GM18909 (cell line): ENCODE data around the gene EPSTI1.
A peak's percentile ranks its signal among the peaks of the same experiment; 100 is the strongest.

Source experiments
- ATAC-seq: cut with Tn5 transposase; IDR thresholded peaks from one replicate; pipeline ENCODE4 v1.9.1; 2021; ENCODE audit warnings: mild to moderate bottlenecking; ENCODE audit not compliant: unreplicated experiment, poor library complexity

Gene EPSTI1

DNA sequence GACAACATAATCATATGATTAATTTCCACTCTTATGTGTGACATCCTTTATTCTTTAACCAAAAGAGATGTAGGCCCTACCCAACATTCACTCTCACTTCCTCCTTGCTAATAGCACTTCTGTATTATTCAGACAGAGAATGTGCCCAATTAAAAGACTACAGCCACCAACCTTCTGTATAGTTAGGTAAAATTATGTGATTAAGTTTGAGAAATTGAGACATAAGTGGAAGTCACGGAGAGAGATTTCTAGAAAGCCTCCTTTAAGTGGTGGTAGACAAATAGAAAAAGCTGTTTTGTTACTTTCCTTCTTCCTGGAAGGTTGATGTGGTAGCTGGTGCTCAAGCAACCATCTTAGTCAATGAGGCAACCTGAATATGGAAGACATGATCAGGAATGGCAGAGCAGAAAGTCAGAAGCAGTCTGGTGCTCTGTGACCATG is 14.8 kb downstream of the EPSTI1 start:
- ATAC-seq: peak; percentile 52

DNA sequence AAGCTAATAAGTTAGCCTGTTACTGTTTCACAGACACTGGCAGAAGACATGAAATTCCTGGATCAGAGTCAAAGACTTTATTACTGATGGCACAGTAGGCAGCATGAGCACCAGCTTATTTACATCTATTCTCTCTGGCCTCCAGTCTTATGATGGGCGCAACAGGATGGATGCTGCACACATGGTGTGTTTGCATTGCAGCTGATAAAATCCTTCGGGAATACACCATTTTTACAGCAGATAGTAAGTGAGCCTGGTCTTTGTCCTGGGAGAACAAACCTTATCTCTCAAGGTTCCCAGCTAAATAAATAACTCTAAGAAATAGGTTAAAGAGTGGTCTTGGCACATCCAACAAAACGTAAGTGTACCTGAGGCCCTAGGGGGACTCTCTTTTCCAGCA is 16.0 kb downstream of the EPSTI1 start:
- ATAC-seq: no peak

- ATAC-seq: no peak
Observed at GRCh38 chr13:42973581-42973980, 18.5 kb downstream of the EPSTI1 start.

GRCh38 chr13:42971691-42972347 is 20.2 kb downstream of the EPSTI1 start:
- ATAC-seq: peak; percentile 51

- ATAC-seq: peak; percentile 80
Observed at GRCh38 chr13:42970824-42971690, 21.0 kb downstream of the EPSTI1 start.

DNA sequence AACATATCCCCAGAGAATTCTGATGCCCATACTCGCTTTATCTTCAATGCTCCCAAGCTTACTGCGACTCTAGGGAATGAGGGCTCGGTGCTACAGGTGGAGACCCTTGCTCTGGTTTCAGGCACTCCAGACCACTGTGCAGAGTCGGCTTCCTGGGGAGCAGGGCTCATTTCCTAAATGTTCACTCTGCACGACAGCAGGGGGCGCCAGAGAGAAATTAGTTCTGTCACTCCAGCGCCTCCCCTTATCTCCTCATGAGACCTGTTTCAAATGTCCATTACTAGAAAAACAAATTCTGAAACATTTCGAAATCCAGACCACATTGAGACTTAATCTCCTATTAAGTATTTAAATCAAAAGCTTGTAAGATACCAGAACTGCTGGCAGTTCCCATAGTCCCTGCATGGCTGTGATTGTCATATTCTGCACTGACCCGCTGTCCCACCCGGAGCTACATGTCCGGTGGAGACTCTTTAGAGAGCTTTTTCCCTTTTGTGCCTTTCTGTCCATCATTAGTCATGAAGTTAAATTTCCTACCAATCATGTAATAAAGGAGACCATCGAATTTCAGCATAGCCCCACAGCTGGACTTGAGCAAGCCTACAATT is 22.4 kb downstream of the EPSTI1 start:
- ATAC-seq: peak; percentile 55

- no peak for ATAC-seq
Observed at GRCh38 chr13:42968906-42969305, 23.1 kb downstream of the EPSTI1 start.

DNA sequence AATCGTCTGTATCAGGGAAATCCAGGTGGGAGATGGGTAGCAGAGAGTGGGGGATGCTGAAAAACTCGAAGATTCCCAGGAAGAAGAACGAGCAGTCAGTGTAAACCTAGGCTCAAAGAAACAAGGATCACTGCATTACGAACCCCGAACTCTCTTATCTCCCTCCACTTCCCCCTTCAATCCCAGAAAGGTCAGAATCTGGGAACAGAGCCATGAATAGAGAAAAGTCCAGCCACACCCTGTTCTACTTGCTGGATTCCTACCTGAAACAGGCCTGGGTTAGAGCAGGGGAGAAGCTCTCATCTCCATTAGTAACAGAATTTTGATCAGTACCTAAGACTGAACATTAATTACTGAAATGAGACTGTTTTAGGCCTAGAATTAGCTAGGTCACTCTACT is 24.4 kb downstream of the EPSTI1 start:
- ATAC-seq: no peak

DNA sequence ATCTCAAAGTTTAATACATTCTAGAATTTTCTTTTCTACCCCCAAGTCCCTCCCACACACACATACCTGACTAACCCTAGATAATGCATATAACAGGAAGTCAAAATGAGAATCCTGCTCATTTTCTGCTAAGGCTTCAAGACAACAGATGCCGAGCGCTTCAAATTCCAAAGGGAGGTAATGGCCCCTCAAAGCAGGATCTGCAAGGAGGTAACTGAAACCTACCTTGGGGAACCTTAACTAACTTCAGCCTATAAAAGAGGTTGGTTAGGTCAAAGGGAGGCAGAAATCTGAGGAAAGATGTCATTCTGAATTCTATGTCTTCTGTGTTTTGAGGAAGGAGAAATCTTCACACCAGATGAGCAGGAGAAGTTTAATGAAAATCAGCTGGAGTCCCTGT is 26.8 kb downstream of the EPSTI1 start:
- no peak for ATAC-seq

GRCh38 chr13:42964761-42965161 is 27.3 kb downstream of the EPSTI1 start:
- no peak for ATAC-seq

DNA sequence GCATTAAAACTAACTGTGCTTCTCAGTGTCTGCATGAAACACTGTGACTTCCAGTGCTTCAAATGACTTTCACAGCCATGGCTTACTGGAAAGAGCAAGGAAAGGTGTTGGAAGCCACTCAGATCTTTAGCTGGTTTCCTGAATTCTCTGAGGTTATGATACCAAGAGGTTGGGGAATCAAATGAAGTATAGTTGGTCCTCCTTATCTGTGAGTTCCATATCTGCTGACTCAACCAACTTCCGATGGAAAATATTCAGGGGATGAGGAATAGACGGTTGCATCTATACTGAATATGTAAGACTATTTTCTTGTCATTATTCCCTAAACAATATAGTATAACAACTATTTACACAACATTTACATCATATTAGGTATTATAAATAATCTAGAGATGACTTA is 32.4 kb downstream of the EPSTI1 start:
- no peak for ATAC-seq

DNA sequence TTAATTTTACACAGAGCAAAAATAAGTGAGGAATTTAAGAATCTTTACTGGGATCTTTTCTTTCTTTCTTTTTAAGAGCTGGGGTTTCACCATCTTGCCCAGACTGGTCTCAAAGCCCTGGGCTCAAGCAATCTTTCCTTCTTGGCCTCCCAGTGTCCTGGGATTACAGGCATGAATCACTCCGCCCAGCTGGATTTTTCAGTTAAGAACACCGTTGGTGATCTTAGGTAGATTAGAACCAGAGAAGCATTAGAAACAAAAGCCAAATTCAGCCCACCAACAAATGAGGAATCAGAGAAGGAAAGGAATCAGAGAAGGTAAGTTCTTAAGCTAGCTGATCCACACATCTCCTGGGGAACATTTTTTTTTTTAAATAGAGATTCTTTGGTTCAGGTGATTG is 34.2 kb downstream of the EPSTI1 start:
- ATAC-seq: no peak

DNA sequence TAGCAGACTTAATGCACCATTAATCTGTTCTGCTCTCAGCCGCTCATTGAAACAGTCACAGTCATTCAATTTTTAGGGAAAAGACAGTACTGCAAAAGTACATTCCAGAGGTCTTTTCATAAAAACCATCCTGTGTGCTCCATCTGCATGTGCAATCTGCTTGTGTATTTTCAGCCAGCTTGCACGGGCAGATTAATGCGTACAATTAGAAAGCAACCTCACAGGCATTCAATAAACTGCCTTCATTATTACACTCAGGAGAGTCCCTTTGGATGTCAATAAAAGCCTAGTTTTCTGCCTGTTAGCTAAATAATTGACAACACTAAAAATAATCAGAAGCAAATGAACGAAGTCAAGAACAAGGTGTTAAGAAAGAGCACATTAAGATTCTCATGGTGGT is 41.9 kb downstream of the EPSTI1 start:
- no peak for ATAC-seq

GRCh38 chr13:42947925-42948324 is 44.1 kb downstream of the EPSTI1 start:
- ATAC-seq: no peak

GRCh38 chr13:42946927-42947326 is 45.1 kb downstream of the EPSTI1 start:
- no peak for ATAC-seq

DNA sequence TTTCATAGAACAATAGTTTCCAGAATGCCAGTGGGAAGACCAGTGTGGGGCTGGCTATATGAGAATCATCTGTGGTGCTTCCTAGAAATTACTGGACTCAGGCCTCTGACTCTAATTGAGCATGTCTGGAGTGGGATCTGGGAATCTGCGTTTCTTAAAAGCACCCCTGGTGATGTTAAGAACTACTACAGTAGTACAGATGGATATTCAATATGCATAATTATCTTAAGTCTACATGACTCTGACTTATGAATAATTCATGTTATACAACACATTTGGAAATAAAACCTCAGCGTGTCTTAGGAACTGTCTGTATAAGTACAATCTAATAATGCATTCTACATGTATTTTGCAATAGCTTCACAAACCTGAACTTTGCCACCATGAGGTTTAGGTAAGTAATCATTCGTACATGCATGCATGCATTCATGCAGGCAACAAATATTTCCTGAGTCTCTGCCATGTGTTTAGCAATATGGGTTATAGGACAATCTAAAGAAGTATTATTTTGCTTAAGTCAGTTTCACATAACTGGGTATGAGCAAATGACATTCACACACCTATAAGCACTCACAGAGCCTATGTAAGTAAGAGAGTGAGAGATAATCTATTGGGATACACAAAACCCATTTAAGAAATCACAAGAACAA is 62.0 kb downstream of the EPSTI1 start:
- no peak for ATAC-seq

- no peak for ATAC-seq
Observed at GRCh38 chr13:42926555-42926954, 65.5 kb downstream of the EPSTI1 start.

DNA sequence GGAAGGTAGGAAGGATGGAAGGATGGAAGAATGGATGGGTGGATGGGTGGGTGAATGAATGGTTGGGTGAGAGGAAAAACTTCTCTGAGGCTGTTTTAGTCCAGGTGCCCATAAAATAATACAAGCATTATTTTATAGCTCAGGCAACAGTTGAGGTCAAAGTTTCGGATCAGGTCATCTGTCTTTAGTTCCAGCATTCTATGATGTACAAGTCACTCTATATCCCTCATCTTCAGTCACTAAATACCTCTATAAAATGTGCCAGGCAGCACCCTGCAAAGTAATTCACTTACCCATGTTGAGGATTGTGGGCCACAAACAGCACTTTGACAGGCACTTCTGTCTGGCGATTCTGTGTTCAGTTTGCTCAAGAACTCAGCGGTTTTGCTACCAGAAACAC is 66.0 kb downstream of the EPSTI1 start:
- no peak for ATAC-seq

DNA sequence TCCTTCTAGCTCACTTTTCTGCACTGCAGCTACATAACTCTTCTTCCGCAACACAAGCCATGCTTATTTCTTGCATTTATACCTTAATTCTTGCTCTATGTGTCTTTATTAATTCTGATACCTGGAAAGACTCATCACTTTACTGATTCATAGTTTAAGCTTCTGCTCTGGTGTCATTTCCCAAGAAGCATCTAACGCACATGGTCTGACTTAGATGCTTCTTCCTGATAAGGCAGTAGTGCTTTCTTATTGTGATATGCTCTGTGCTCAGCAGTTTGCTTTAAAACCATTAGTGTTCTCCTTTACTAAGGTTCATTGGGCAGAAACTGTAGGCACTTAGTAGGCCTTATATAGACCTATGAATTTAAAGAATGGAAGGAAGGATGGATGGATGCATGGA is 66.4 kb downstream of the EPSTI1 start:
- no peak for ATAC-seq

- no peak for ATAC-seq
Observed at GRCh38 chr13:42924344-42924743, 67.7 kb downstream of the EPSTI1 start.

DNA sequence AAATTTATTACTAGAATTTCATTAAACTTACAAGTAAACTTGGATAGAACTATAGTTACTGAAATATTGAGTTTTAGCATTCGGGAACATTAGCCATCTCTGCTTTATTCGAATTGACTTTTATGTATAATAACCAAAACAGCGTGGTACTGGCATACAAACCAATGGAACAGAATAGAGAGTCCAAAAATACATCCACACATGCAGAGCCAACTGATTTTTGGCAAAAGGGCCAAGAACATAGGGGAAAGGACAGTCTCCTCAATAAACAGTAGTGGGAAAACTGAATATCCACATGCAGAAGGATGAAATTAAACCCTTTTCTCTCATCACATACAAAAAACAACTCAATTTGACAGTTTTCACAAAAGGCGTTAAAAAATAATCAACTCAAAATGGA is 84.3 kb downstream of the EPSTI1 start:
- ATAC-seq: no peak
